Neural cell (in vitro differentiated cells): Measurements from ENCODE around the gene NARS2. TPM values are rescaled to one million over a fixed set of nuclear protein-coding genes. Genes with fewer than 3 reads are reported as not detected.

Source experiments
- H2AFZ ChIP-seq: fragments of 200-600, 300-800 bp; sonication (generic), shearing (Covaris generic); 2 replicates; pipeline ENCODE4 v1.6.0; 2014; ENCODE audit warnings: low read depth, mild to moderate bottlenecking, antibody characterized with exemption, low read length, moderate library complexity
- H3F3A ChIP-seq: fragments of 200-600 bp; shearing (Covaris generic); 2 replicates; pipeline ENCODE4 v1.6.1; 2016; ENCODE audit warnings: mild to moderate bottlenecking, moderate library complexity, mixed read lengths, antibody characterized with exemption, low read length; ENCODE audit not compliant: insufficient read depth, poor library complexity, severe bottlenecking
- H3K27ac ChIP-seq: fragments of 200-600, 300-800 bp; sonication (generic), shearing (Covaris generic); 2 replicates; pipeline ENCODE4 v1.5.1; 2014; ENCODE audit warnings: mild to moderate bottlenecking, low read length, moderate library complexity
- H3K27me3 ChIP-seq: fragments of 300-800, 200-600 bp; sonication (generic), shearing (Covaris generic); 2 replicates; pipeline ENCODE4 v1.6.0; 2014; ENCODE audit warnings: mild to moderate bottlenecking, low read depth, low read length, moderate library complexity; ENCODE audit not compliant: insufficient read depth
- H3K36me3 ChIP-seq: fragments of 300-800, 200-600 bp; sonication (generic), shearing (Covaris generic); 2 replicates; pipeline ENCODE4 v1.5.1; 2014; ENCODE audit warnings: mild to moderate bottlenecking, antibody characterized with exemption, low read length, moderate library complexity; ENCODE audit not compliant: insufficient read depth
- H3K4me2 ChIP-seq: fragments of 300-800, 200-600 bp; sonication (generic), shearing (Covaris generic); 2 replicates; pipeline ENCODE4 v1.6.0; 2014; ENCODE audit warnings: mild to moderate bottlenecking, low read length
- H3K4me3 ChIP-seq: fragments of 300-800, 200-600 bp; sonication (generic), shearing (Covaris generic); 2 replicates; pipeline ENCODE4 v1.5.1; 2014; ENCODE audit warnings: mild to moderate bottlenecking, low read length, moderate library complexity
- H3K79me2 ChIP-seq: fragments of 200-600 bp; shearing (Covaris generic); replicated peaks from 2 replicates; pipeline ENCODE4 v1.6.0; 2014; ENCODE audit warnings: mild to moderate bottlenecking, low read length, moderate library complexity; ENCODE audit not compliant: insufficient read depth
- H3K9ac ChIP-seq: fragments of 300-800, 200-600 bp; sonication (generic), shearing (Covaris generic); 2 replicates; pipeline ENCODE4 v1.6.1; 2016; ENCODE audit warnings: mild to moderate bottlenecking, low read length, mixed read lengths
- H3K9me2 ChIP-seq: fragments of 200-600 bp; shearing (Covaris generic); 2 replicates; pipeline ENCODE4 v1.6.1; 2016; ENCODE audit warnings: mild to moderate bottlenecking, low read length, mixed read lengths; ENCODE audit not compliant: insufficient read depth
- H3K9me3 ChIP-seq: fragments of 200-600, 300-800 bp; sonication (generic), shearing (Covaris generic); 2 replicates; pipeline ENCODE4 v1.6.1; 2016; ENCODE audit warnings: mild to moderate bottlenecking, mixed run types, low read length, moderate library complexity, mixed read lengths
- H4K20me1 ChIP-seq: fragments of 200-600 bp; shearing (Covaris generic); 2 replicates; pipeline ENCODE4 v1.6.1; 2016; ENCODE audit warnings: mild to moderate bottlenecking, mixed run types; ENCODE audit not compliant: insufficient read depth
- EP300 ChIP-seq: fragments of 450-650 bp; conservative IDR thresholded peaks from 2 replicates; pipeline ENCODE4 v1.6.1; 2014; ENCODE audit warnings: antibody characterized with exemption, mild to moderate bottlenecking, moderate library complexity; ENCODE audit not compliant: poor library complexity, severe bottlenecking
- EZH2 ChIP-seq: fragments of 200-600, 300-800 bp; shearing (Covaris generic), sonication (generic); IDR thresholded peaks from 2 replicates; pipeline ENCODE4 v1.6.1; 2014; ENCODE audit warnings: antibody characterized with exemption, low read length, borderline replicate concordance, mild to moderate bottlenecking; ENCODE audit not compliant: insufficient read depth, poor library complexity, severe bottlenecking
- MXI1 ChIP-seq: fragments of 450-650 bp; conservative IDR thresholded peaks from 2 replicates; pipeline ENCODE4 v1.6.1; 2014; ENCODE audit warnings: antibody characterized with exemption, mild to moderate bottlenecking; ENCODE audit not compliant: poor library complexity, severe bottlenecking
- POLR2AphosphoS5 ChIP-seq: IDR thresholded peaks from 2 replicates; pipeline ENCODE4 v1.6.1; 2012
- polyA plus RNA-seq: library from polyadenylated mRNA; depleted of rRNA; stranded (reverse); fragments of >200 nt; gene quantifications from 2 replicates; pipeline ENCODE4 v1.2.3, GENCODE V29; 2014
- TF ChIP-seq, protein P1 (sequence below): fragments of 450-650 bp; IDR thresholded peaks from 2 replicates; pipeline ENCODE4 v1.5.1; 2014; ENCODE audit warnings: antibody characterized with exemption, mild to moderate bottlenecking, moderate library complexity; ENCODE audit not compliant: poor library complexity, severe bottlenecking
- TF ChIP-seq, protein P2 (sequence below): IDR thresholded peaks from 2 replicates; pipeline ENCODE4 v1.6.1; 2012; ENCODE audit warnings: borderline replicate concordance

NARS2 gene
- polyA plus RNA-seq, 1 donor from 2014 or later = 39.6 TPM

DNA sequence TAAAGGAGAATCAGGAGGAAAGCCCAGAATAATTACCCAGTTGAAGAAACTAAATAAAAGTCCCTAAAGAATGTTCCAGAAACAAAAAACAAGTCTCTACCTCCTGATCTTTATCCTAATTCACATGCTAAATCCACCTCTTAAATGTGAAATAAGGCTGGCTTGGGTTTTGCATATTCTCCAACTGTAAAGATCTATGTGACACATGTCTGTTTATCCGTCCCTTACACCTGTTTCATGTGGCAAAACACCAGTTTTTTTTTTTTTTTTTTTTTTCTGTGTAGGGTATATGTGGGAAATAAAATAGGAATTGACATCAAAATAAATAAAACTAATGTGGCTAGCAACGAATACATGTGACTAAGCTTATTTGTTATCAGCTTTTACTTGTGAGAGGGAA lies 70.5 kb downstream of the NARS2 start:
- H3K4me3 ChIP-seq = no peak overlapping the region
- H3K79me2 ChIP-seq = no peaks in the 10 kb centered on the region
- H3K9ac ChIP-seq = no peak overlapping the region
- no peak overlapping the region for H3K4me2 ChIP-seq
- H3F3A ChIP-seq = no peaks in the 10 kb centered on the region
- H2AFZ ChIP-seq = no peak overlapping the region
- H3K27ac ChIP-seq = no peak overlapping the region
- H3K36me3 ChIP-seq = no peaks in the 10 kb centered on the region
- H3K9me2 ChIP-seq = no peaks in the 10 kb centered on the region
- H4K20me1 ChIP-seq = no peaks in the 10 kb centered on the region
- no peaks in the 10 kb centered on the region for H3K27me3 ChIP-seq
- H3K9me3 ChIP-seq = no peaks in the 10 kb centered on the region
- TF ChIP-seq POLR2AphosphoS5 (no peak), MXI1 (no peak), EZH2 (no peak), EP300 (no peak)
- TF ChIP-seq, protein P1, sequence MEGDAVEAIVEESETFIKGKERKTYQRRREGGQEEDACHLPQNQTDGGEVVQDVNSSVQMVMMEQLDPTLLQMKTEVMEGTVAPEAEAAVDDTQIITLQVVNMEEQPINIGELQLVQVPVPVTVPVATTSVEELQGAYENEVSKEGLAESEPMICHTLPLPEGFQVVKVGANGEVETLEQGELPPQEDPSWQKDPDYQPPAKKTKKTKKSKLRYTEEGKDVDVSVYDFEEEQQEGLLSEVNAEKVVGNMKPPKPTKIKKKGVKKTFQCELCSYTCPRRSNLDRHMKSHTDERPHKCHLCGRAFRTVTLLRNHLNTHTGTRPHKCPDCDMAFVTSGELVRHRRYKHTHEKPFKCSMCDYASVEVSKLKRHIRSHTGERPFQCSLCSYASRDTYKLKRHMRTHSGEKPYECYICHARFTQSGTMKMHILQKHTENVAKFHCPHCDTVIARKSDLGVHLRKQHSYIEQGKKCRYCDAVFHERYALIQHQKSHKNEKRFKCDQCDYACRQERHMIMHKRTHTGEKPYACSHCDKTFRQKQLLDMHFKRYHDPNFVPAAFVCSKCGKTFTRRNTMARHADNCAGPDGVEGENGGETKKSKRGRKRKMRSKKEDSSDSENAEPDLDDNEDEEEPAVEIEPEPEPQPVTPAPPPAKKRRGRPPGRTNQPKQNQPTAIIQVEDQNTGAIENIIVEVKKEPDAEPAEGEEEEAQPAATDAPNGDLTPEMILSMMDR = no peak
- TF ChIP-seq, protein P2, sequence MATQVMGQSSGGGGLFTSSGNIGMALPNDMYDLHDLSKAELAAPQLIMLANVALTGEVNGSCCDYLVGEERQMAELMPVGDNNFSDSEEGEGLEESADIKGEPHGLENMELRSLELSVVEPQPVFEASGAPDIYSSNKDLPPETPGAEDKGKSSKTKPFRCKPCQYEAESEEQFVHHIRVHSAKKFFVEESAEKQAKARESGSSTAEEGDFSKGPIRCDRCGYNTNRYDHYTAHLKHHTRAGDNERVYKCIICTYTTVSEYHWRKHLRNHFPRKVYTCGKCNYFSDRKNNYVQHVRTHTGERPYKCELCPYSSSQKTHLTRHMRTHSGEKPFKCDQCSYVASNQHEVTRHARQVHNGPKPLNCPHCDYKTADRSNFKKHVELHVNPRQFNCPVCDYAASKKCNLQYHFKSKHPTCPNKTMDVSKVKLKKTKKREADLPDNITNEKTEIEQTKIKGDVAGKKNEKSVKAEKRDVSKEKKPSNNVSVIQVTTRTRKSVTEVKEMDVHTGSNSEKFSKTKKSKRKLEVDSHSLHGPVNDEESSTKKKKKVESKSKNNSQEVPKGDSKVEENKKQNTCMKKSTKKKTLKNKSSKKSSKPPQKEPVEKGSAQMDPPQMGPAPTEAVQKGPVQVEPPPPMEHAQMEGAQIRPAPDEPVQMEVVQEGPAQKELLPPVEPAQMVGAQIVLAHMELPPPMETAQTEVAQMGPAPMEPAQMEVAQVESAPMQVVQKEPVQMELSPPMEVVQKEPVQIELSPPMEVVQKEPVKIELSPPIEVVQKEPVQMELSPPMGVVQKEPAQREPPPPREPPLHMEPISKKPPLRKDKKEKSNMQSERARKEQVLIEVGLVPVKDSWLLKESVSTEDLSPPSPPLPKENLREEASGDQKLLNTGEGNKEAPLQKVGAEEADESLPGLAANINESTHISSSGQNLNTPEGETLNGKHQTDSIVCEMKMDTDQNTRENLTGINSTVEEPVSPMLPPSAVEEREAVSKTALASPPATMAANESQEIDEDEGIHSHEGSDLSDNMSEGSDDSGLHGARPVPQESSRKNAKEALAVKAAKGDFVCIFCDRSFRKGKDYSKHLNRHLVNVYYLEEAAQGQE = no peak

DNA sequence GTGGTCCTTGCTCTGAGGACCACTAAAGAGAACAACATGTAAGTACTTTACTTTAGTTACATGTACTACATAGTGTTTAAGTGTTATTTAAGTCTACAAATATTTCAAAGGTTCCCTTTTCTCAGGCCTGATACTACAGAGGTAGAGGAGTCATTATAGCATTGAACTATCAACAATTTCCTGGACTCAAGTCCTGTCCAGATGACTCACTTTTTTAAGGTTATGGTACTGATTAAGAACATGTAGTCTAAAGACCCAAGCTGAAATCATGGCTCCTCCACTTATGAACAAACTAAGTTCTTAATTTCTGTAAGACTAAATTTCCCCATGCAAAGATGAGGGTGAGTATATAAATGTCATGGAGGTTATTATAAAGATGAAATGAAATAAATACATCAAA lies 74.7 kb downstream of the NARS2 start:
- Histone ChIP-seq H4K20me1 (no peaks in the 10 kb centered on the region), H3K27ac (no peak overlapping the region), H3K9me3 (no peaks in the 10 kb centered on the region), H3K9me2 (no peaks in the 10 kb centered on the region), H3K79me2 (no peaks in the 10 kb centered on the region), H3K27me3 (no peaks in the 10 kb centered on the region), H3F3A (no peaks in the 10 kb centered on the region), H3K9ac (no peak overlapping the region), H3K4me3 (no peak overlapping the region), H2AFZ (no peak overlapping the region), H3K36me3 (no peaks in the 10 kb centered on the region), H3K4me2 (no peak overlapping the region)
- TF ChIP-seq, protein P2 = no peak
